Stimulated activated CD8-positive, alpha-beta memory T cell treated with anti-CD3 and anti-CD28 coated beads, Interleukin-15, amount 100 ng/mL, for 1 hour (primary cell): ENCODE data around the gene DTX3.
"Not testable (repeated sequence)": the region's sequence is repeated elsewhere in the genome, so short reads cannot be mapped to it uniquely, and the experiment has no call there.

Experiments used
- DNase-seq: peaks from one replicate; pipeline ENCODE4 v3.0.0-alpha.2; 2020; ENCODE audit warnings: low read depth

Gene DTX3

DNA sequence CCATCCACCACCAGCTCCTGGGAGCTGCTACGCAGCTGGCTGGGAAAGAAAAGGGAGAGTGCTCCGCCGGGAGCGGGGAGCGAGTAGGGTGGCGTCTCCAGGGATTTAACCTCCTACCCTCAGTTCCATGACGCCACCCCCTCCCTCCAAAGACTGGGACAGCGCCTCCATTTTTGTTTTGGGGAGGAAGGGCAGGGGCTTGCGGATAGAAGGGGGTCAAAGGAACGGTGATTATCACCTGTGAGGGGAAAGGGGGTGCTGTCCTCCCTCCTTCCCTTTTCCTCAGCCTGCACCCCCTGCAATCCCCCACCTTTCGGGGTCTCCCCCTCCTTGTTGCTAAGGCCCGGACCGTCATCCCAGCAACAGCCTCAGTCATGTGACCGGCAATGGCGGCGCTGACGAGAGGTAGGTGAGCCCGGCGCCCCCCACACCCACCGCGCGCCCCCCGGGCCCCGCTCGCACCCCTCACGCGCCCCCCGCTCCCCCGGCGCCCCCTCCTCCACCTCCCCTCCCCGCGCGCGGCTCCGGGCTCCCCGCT lies at the start of gene DTX3:
Gene DTX3, plus strand, starts transcription at position 371 of the 538 bp plus-strand sequence. CDS start 1,694 bp downstream, outside the sequence.
- no peak for DNase-seq

- no peak for DNase-seq
Observed at GRCh38 chr12:57554897-57555296, 49.7 kb upstream of the DTX3 start.

DNA sequence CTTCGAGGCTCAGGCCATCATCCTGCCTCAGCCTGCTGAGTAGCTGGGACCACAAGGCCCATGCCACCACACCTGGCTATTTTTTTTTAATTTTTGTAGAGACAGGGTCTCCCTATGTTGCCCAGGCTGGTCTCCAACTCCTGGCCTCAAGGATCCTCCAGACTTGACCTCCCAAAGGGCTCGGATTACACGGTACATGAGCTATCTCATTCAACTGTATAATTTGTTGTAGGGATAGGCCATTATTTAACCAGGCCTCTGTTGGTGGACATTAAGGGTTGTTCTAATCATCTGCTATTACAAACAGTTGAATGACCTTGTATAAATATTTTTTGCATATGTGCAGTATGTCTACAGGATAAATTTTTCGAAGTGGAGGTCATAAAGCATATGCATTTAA lies 45.8 kb upstream of the DTX3 start:
- DNase-seq, result no peak

DNA sequence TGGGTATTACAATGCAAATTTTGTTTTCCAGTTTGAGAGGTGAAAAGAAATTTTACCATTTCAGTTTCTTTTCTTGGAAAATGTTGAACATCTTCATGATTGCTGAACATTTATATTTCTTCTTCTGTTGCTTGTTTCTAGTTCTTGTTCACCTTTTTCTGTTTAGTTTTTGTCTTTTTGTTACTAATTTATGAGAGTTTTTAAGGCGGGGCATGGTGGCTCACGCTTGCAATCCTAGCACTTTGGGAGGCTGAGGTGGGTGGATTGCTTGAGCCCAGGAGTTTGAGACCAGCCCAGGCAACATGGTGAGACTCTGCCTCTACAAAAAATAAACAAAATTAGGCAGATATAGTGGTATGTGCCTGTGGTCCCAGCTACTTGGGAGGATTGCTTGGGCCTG lies 44.1 kb upstream of the DTX3 start:
- no peak for DNase-seq

GRCh38 chr12:57561117-57561516 lies 43.5 kb upstream of the DTX3 start:
- not testable (repeated sequence) for DNase-seq

GRCh38 chr12:57563358-57563757 lies 41.3 kb upstream of the DTX3 start:
- no peak for DNase-seq

DNA sequence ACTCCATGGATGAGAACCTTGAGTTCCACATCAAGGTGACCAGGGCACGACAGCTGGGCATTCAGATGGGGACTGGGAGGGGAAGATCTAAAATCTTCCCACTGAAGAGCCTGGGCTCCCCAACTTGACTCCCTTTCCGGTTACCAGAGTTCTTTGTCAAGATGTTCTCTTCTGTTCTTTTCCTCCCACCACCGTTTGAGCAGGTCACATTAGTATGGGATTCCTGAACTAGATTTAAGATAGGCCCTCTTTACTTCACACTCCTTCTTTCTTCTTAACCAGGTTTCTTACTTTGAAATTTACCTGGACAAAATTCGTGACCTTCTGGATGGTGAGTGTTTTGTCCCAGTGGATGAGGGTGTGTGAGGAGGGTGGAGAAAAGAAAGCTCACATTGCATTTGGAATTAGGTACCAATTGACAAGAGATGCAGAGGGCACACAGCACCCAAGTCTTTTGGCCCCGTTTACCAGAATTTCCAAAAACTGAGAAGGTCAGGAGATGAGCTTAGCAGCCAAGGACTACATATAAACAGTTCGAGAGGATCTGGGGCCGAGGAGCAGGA lies 40.4 kb upstream of the DTX3 start:
- DNase-seq, result no peak

DNA sequence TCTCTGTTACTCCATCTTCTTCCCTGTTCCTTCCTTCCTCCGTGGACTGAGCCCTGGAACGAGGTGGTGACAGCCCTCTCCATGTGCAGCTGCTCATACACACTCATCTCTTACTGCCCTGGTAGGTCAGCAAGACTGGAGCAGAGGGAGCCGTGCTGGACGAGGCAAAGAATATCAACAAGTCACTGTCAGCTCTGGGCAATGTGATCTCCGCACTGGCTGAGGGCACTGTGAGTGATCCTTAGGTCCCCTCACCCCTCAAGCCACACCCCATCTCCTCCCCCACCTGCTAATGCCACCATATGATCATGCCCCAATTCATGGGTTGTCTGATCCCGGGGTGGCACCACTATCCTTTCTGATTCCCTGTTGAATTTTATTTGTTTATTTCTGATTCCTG lies 35.8 kb upstream of the DTX3 start:
- no peak for DNase-seq

DNA sequence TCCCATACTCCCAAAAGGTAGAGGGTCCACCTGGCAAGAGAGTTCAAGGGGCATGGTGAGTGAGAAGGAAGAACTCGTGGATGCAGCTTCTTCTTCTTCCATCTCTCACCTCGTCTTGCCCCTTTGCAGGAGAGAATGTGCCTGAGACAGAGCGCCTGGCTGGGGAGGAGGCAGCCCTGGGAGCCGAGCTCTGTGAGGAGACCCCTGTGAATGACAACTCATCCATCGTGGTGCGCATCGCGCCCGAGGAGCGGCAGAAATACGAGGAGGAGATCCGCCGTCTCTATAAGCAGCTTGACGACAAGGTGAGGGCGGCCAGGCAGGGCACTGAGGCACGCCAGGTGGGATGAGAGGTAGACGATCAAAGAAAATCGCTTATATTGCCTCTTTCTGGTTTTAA lies 34.8 kb upstream of the DTX3 start:
- no peak for DNase-seq

GRCh38 chr12:57570438-57570837 lies 34.2 kb upstream of the DTX3 start:
- DNase-seq, result not testable (repeated sequence)

DNA sequence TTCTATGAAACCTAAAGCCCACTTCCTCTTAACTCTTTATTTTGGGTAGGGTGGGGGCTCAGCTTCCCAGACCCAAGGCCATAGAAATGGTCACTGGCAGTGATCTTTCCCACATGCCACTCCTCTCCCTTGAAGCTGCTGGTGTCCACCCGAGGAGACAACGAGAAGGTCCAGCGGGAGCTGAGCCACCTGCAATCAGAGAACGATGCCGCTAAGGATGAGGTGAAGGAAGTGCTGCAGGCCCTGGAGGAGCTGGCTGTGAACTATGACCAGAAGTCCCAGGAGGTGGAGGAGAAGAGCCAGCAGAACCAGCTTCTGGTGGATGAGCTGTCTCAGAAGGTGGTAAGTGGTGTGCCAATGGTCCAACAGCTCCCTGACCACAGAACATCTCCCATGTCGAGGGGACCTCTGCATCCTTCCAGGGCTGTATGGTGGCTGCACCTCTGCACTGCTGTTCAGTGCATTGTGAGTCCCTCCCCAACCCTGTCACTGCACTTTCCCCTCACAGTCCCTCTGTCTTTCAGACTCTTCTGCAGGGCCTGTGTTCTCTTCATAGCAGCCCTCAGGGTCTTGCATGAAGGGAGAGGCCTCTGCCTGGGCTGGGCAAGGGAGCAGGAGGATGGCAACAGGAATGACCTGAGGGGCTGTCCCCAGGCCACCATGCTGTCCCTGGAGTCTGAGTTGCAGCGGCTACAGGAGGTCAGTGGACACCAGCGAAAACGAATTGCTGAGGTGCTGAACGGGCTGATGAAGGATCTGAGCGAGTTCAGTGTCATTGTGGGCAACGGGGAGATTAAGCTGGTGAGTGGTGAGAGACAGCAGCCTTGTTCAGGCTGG lies 32.5 kb upstream of the DTX3 start:
- no peak for DNase-seq

GRCh38 chr12:57574795-57575194 lies 29.8 kb upstream of the DTX3 start:
- no peak for DNase-seq

DNA sequence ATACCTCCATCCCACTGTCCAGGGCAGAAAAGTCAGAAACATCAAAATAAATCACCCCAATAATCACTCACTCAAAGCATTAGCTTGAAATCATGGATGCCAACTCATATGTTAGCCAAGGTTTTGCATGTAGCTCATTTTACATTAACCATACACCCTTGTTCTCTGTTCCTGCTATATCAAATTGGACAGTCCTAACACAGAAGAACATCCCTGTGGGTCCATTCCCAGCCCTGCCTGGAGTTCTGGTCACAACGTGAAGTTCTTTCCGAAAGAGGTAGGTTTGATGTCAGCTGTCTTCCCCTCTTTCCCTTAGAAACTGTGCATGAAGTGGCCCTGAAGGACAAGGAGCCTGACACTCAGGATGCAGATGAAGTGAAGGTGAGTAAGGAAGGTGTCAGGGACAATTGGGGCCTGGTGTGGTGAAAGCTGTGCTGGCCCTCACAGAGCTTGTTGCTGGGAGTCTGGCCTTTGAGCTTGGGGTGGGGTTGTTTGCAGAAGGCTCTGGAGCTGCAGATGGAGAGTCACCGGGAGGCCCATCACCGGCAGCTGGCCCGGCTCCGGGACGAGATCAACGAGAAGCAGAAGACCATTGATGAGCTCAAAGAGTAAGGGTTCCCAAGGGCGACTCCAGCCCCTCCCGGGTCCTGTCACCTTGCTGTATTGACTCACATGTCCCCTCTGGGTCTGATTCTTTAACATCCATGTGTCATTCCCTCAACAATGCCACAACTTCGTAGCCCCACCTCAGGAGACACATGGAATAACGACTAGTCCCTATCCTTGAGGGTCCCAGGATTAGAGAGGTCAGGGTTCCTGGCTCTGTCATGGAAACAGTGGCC lies 28.6 kb upstream of the DTX3 start:
- DNase-seq, result no peak

DNA sequence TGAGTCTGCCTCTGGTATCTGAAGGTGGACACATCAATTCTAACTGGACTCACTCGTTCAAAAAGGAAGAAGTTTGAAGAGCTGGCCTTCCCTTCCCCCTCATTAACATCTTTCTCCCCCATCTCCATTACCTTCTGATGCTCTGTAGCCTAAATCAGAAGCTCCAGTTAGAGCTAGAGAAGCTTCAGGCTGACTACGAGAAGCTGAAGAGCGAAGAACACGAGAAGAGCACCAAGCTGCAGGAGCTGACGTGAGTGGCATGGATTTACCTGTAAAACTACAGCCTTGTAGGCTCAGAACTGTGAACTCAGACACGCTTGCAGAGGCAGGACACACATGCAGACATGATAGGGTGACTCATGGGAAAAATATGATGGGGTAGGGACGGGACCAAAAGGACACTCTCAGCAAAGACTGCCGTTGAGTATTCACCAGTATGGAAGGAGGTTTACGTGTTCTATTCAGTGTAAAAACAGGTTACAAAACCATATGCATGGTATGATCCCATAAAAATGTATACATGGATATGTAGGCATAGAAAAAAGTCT lies 27.9 kb upstream of the DTX3 start:
- DNase-seq, result no peak

DNA sequence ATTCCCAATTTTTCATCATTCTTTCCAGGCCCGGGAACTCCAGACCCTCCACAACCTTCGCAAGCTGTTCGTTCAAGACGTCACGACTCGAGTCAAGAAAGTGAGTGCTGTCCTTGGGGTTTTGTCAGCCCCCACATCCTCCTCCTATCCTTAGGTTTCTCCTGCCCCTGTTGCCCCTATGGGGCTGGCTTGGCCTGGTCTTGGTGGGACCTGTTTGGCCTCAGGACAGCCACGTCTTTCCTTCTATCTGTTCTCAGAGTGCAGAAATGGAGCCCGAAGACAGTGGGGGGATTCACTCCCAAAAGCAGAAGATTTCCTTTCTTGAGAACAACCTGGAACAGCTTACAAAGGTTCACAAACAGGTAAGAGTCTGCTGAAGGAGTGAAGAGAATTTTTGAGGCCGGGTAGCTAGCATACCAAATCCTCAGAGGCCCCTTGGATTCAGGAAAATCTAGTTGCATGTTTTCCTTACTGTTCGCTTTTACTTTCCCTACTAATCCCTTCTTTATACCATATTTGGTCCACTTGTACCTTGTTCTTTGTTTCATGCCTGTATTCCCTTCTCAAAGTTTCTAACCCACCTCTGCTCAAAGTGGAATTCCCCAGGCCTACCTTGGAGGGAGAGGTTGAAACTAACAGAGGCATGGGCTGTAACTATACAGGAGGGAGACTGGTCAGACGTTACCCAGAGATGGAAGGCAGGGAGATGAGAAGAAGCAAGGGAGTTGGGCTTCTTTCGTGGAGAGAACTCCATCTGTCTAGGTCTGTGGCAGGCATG lies 26.5 kb upstream of the DTX3 start:
- no peak for DNase-seq

GRCh38 chr12:57579011-57579410 lies 25.6 kb upstream of the DTX3 start:
- no peak for DNase-seq

DNA sequence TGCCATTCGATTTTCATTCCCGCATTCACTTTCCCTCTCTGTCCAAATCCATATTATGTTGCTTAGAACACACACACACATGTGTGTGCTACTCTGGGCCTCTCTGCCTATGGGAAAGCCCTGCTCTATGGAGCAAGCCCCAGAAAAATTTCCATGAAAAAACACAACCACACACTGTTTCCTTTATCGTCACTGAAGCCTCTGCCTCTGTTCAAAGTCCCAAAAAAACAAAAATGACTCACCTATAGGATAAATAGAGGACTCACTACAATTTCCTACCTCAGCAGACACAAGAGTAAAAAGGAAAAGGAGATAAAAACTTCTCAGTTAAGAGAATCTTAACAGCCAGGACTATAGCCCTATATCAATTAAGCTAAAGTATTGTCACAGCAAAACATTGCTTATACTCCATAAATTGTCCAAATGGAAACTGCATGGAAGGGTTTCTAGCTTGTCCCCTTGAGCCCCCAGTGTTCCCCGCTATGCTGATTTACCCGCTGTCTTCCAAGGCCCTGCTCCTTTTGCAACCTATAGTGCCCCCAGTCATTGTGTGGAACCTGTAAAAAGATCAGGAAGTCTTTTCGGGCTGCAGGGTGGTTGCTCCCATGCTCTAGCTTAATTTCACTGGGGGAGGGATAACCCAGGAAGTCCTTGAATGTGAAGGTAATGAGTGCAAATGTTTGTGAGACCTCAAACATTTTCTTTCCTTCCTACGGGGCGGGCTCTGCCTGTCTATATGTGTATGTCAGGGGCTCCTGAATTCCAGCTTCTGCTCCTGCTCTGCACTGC lies 24.8 kb upstream of the DTX3 start:
- no peak for DNase-seq

DNA sequence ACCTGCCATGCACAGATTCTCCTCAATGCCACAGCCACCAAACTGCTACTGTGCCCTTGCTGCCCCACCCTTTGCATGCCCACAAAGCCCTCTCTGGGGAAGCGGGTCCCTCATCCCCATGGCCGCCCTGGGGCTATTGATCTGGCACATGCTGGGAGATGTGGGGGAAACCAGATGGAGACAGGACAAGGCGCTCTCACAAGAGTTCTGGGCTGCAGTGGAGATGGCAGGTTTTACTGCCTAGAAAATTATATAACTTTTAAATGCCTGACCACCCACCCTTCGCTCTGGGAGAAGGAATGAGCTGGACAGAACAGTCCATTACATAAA lies 24.2 kb upstream of the DTX3 start:
- no peak for DNase-seq

DNA sequence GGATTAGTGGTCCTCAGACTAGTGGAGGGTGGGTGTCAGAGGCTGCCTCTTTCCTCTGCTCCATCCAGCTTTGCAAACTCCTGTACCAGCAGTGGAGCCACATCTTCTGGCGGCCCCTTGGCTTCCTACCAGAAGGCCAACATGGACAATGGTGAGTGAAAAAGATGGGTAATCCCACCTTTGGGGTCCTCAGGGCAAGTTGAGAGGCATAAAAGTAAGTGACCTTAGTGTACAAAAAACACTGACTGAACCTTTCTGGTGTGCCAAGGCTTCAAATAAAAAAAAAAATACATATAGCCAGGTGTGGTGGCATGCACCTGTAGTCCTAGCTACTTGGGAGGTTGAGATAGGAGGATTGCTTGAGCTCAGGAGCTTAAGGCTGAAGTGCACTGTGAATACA lies 22.8 kb upstream of the DTX3 start:
- DNase-seq, result no peak

DNA sequence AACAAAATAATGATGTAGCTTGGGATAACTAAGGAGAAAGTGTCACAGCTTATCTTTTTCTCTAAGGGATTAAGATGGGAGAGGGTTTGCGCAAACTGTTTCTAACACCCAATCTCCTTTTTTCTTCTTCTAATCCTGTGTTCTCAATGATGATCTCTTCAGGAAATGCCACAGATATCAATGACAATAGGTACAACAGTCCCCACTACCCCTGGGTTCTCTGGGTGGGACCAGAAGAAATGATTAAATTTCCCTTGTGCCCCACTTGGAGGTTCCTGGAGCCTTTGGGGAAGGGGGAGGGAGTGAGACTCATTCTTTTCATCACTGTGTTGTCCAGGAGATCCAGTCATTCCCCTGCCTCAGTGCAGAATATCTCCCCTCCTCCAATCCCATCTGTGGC lies 22.2 kb upstream of the DTX3 start:
- DNase-seq, result no peak
